GM18505 (cell line): ENCODE data around the gene RUFY1.
"Not testable (repeated sequence)": the region's sequence is repeated elsewhere in the genome, so short reads cannot be mapped to it uniquely, and the experiment has no call there.

Experiments used
- ATAC-seq: cut with Tn5 transposase; IDR thresholded peaks from one replicate; pipeline ENCODE4 v1.9.1; 2021; ENCODE audit not compliant: unreplicated experiment
- POLR2A ChIP-seq: IDR thresholded peaks from 4 replicates; pipeline ENCODE4 v1.6.1; 2011; ENCODE audit warnings: borderline replicate concordance; ENCODE audit not compliant: insufficient read depth, insufficient read length; ENCODE audit errors: extremely low read depth

Gene RUFY1

GRCh38 chr5:179615203-179615602 is 64.8 kb downstream of the RUFY1 start:
- TF ChIP-seq POLR2A, result no peak
- ATAC-seq, result no peak

DNA sequence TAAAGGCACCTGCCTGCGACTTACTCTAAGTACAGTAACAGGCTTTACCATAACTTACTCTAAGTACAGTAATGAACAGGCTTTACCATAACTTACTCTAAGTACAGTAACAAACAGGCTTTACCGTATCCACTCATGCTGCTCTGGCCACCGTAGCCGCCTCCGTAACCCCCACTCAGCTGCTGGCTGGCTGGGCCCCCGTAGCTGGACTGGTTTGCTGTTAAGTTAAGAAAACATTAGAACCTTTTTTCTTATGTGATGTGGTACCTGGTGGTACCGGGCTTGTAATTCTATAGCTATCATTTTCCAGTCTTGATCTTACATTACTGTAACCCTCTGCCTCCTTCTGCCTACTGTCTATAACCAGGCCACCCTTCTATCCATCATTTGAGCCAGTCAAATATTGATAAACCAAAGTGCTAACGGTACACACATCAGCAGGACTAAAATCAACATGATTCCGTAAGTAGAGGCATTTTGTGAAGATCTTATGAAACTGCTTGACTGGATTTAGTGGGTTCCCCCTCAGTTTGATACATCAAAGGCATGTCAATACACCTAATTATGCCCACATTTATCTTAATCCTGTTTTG is 65.7 kb downstream of the RUFY1 start:
- ATAC-seq, result no peak
- TF ChIP-seq POLR2A, result no peak

DNA sequence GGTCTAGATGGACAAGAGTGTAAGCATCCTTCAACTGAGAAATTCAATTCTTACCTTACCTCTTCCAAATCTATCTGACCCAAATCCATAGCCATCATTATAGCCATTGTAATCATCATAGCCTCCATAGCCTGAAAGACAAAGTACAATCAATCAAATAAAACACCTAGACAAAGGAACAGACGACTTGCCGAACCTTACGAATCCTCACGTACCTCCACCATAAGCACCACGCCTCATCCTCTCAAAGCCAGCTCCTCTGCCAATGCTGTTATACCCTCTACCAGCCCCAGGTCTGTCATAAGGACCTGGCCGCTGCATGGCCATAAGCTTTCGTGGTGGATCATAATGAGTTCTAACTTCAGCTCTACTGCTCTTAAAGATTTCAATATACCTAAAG is 67.6 kb downstream of the RUFY1 start:
- no peak for ATAC-seq
- TF ChIP-seq POLR2A, result no peak

DNA sequence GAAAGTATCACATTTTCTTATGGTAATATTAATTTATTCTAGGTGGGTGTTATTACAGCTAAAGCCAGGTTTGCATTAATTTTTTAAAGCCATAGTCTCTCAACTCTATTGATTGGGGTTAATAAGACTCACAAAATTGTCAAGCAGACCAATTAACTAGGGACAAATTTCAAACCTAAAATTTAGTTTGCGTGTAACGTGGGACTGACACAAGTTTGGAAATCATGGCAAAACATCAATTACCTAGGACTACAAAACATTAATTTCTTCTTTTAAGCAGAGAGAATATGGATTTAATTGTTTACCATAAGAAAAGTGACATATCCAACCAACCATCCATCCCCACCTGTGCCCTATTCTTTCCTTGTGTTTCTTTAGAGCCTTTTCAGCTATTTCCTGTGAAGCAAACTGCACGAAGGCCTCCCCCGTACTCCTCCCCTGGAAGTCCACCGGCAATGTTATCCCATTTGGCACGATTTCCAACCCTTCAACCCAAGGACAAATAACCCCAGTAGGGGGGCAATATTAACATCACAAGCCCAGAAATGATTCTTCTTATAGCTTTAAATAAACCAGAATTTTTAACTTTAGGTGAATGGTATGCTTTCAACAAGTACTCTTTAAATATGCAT is 68.7 kb downstream of the RUFY1 start:
- TF ChIP-seq POLR2A, result no peak
- no peak for ATAC-seq

GRCh38 chr5:179619776-179620175 is 69.4 kb downstream of the RUFY1 start:
- ATAC-seq, result no peak
- TF ChIP-seq POLR2A, result no peak

DNA sequence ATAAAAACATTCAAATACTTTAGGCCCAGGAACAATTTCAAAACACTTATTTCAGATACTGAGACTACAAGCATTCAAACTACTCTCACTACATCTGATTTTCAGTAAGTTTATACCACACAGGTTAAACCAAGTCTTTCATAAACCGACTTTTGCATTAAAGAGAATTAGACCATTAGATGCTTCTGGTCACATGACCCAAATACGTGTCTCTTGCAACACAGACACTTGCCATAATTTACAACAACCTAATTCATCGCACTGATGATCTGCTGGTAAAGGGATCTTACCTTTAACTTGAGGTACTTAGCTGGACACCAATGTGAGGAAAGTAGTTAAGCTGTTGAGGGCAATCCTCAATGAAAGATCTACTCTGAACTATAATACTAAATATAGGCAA is 69.9 kb downstream of the RUFY1 start:
- ATAC-seq, result no peak
- TF ChIP-seq POLR2A, result no peak

DNA sequence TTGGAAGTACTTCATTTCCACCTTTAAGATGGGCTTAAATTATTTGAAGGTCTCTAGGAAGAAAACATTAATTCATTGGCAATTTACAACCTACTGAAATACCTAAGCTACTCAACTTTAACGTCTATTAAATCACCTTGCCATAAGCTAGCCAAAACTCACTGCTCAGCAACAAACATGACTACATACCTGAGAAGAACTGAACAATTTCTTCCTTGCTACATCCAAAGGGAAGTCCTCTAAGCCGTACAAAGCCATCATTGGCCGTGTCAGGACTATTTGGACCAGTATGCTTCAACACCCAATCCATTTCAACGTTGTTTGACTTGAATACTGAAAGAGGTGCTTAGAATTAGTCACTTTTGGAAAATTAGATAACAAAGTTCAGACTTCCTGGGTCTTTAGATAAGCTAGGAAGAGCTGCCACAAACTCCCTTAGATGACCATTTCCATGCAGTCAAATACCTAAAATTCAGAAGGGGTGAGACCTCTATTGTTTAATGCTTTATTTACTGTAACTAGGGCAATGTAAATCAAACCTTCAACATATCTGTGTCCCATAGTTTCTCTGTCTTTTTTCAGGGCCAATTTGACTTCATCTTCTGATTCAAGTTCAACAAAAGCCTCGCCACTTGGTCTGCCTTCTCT is 70.5 kb downstream of the RUFY1 start:
- no peak for ATAC-seq
- TF ChIP-seq POLR2A, result no peak

DNA sequence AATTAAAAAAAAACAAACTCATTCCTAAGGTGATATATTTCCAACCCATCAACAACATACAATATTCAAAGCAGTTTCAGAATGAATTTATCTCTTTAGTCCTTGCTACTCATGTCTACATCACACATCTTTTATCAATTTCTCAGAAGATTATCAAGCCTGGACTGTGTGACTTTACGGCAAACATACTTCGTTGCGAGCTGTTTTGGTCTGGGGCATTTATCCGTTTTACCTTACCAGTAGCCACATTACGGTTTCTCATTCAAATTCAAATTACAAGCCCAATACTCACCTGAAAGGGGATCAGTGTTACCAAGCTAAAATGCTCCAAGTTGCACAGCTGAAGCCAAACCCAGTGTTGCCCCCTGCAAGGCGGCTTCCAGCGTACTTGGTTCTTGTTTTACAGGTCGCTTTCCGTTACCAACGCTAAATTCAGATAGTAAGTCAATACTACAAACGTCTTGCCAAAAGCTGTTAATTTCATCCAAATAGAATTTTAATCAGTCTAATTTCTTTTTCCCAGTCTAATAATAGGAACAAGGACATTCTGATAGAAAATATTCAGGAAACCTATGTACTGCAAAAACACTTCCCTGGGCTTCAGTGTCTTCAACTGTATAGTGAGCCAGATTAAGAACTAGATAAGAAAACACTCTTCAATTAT is 71.3 kb downstream of the RUFY1 start:
- TF ChIP-seq POLR2A, result no peak
- no peak for ATAC-seq

DNA sequence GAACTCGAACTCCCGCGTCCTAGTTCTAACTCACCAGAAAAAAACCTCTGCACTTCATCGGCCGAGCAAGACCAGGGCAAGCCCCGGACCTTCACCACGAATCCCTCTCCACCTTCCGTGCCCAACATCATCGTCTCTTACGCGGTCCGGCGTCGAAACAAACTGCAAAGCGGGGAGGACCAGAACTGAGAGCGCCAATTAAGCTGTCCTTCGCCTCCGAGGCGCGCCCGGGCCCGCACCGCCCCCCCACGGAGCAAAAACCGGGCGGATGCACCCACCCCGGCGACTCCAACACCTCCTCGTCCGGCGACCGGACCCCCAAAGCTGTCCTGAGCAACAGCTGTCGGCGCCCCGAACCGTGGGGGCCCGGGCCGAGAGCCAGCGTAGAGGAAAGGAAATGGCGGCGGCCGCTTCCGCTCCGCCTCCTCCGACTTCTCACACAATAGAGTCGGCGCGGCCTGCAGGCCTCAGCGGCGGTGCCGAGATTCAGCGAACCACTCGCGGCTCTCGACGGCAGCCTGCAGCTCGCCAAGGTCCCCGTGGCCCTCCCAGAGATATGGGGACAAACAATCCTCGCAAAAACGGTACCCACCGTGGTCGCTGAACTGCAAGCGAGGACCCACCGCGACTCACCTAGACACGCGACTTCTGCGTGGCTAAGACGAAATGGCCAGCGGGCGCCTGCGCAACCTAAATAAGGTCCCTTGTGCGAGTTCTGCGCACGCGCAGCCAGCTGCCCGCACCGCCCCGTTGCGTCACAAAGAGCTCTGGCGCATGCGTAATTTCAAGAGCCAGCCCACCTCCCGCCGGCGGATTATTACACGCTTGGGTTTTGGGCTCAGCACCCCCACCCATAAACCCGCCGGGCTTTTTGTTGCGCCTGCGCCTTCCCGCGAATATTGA is 72.9 kb downstream of the RUFY1 start, which contains the start of gene HNRNPH1:
HNRNPH1 (minus strand) TSS at position 669 of the 903 bp plus-strand sequence; CDS start at position 131, 538 bp downstream.
- ATAC-seq, result peak; percentile 68
- peak; percentile 100 for TF ChIP-seq POLR2A

- peak; percentile 9 for ATAC-seq
- TF ChIP-seq POLR2A, result no peak
Observed at GRCh38 chr5:179623906-179624741, 73.8 kb downstream of the RUFY1 start.

DNA sequence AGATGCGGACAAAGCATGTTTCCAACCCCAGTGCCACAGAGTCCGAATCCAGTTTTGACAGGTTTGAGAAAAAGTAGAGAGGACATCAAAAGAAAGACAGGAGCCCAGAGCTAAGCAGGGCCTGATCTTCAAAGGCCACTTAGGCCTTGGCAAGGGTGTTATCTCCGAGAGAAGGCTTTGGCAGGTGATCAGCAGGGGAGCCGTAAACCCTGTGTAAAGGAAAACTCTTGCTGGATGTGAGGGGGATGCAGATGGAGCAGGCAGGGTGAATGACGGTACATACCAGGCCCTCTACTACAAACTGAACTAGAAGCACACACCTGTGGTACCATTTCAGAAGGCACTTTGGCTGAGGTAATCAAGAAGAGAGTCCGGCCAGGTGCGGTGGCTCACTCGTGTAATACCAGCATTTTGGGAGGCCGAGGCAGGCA is 74.5 kb downstream of the RUFY1 start:
- no peak for TF ChIP-seq POLR2A
- no peak for ATAC-seq

GRCh38 chr5:179633501-179634369 is 83.4 kb downstream of the RUFY1 start:
- ATAC-seq, result peak; percentile 26

GRCh38 chr5:179634370-179635172 is 84.2 kb downstream of the RUFY1 start:
- peak; percentile 94 for ATAC-seq

DNA sequence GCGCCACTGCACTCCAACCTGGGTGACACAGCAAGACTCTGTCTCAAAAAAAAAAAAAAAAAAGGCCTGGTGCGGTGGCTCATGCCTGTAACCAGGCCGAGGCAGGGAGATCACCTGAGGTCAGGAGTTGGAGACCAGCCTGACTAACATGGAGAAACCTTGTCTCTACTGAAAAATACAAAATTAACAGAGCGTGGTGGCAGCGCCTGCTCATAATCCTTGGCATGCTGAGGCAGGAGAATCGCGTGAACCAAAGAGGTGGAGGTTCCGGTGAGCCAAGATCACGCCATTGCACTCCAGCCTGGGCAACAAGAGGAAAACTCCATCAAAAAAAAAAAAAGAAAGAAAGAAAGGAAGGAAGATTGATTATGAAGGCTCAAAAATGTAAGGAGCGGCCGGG is 88.9 kb downstream of the RUFY1 start:
- ATAC-seq, result not testable (repeated sequence)

DNA sequence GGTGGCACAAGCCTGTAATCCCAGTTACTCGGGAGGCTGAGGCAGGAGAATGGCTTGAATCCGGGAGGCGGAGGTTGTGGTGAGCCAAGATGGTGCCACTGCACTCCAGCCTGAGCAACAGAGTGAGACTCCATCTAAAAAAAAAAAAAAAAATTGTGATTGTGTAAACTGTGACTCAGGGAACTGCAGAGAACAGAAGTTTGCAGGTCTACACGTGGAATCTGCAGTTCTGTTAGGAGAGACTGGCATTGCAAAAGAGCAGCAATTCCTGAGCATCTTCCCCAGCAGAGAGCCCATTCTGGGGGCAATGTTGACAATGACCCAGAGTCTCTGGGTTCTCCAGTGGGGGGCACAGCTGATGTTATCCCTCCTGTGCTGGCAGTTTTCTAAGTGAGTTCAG is 91.4 kb downstream of the RUFY1 start:
- not testable (repeated sequence) for ATAC-seq

- not testable (repeated sequence) for ATAC-seq
Observed at GRCh38 chr5:179642626-179643025, 92.3 kb downstream of the RUFY1 start.
